ENCODE results near the gene VMP1. TPM values are rescaled to one million over a fixed set of nuclear protein-coding genes. Genes with fewer than 3 reads are reported as not detected.
A peak's percentile ranks its signal among the peaks of the same experiment; 100 is the strongest.
"Not testable (repeated sequence)": the region's sequence is repeated elsewhere in the genome, so short reads cannot be mapped to it uniquely, and the experiment has no call there.

Gene VMP1
- total RNA-seq, 1 experiment from 2014 or later = 69.4 TPM

DNA sequence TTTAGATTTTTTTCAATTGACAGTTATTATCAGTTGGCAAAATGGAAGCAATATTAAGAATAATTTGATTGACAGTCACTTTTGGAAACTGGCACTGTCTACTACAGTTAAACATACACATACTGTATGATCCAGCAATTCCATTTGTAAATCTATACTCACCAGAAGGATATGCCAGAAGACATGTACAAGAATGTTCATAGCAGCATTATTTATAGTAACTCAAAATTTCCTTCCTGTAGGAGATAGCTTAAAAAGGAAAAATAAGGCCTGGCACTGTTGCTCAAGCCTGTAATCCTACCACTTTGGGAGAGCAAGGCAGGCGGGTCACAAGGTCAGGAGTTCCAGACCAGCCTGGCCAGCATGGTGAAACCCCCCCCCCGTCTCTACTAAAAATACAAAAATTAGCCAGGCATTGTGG is 89.3 kb downstream of the VMP1 start:
- no peaks in the 10 kb centered on the region for H3K9me2 ChIP-seq (replicated peaks; ENCODE audit: insufficient read depth, low read length)
- no peak overlapping the region for H3K4me3 ChIP-seq (ENCODE audit: low read length)
- H2AFZ ChIP-seq (ENCODE audit: low read length) = no peak overlapping the region
- H4K20me1 ChIP-seq (ENCODE audit: insufficient read depth, low read depth, low read length) = no peaks in the 10 kb centered on the region
- peaks cover 4% of the 10 kb centered on the region; the same call in 1 of the 2 replicates for H3K36me3 ChIP-seq (ENCODE audit: insufficient read depth, low read length)
- H3K27me3 ChIP-seq (ENCODE audit: low read length) = no peaks in the 10 kb centered on the region
- 0 out of 2 replicates have a peak, but pooled peaks cover 3% of the 10 kb centered on the region for H3K79me2 ChIP-seq (ENCODE audit: low read length)
- no peak overlapping the region for H3K4me2 ChIP-seq (ENCODE audit: low read depth, low read length, poor library complexity, severe bottlenecking)
- no peak overlapping the region for H3K27ac ChIP-seq (ENCODE audit: low read length)
- no peaks in the 10 kb centered on the region for H3K4me1 ChIP-seq (ENCODE audit: low read length)
- no peaks in the 10 kb centered on the region for H3K9me3 ChIP-seq (ENCODE audit: low read length)
- no peak overlapping the region for H3K9ac ChIP-seq (ENCODE audit: low read length)
- DNase-seq = peak; percentile 12

DNA sequence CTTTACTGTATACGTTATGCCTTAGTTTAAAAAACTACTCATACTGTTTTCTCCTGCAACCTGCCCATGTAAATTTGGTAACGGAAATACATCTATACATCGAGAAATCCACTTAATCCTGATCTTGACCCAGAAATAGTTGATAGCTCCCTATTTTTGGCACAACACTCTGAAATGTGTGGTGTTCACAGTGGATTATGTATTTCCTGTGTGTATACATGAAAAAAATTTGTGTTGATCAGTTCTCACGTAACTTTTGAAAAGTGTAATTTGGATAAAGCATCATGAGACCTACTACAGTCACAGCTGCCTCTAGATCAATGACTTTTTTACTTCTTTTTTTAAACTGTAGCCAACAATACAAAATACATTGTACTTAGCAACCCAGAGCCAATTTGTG is 90.7 kb downstream of the VMP1 start:
- peak; percentile 29 for DNase-seq
- no peak overlapping the region for H3K4me2 ChIP-seq (ENCODE audit: low read depth, low read length, poor library complexity, severe bottlenecking)
- H4K20me1 ChIP-seq (ENCODE audit: insufficient read depth, low read depth, low read length) = no peaks in the 10 kb centered on the region
- no peaks in the 10 kb centered on the region for H3K27me3 ChIP-seq (ENCODE audit: low read length)
- no peak overlapping the region for H2AFZ ChIP-seq (ENCODE audit: low read length)
- H3K9me3 ChIP-seq (ENCODE audit: low read length) = no peaks in the 10 kb centered on the region
- peaks cover 2% of the 10 kb centered on the region for H3K4me1 ChIP-seq (ENCODE audit: low read length)
- no peak overlapping the region for H3K9ac ChIP-seq (ENCODE audit: low read length)
- 0 out of 2 replicates have a peak, but pooled peaks cover 3% of the 10 kb centered on the region for H3K79me2 ChIP-seq (ENCODE audit: low read length)
- H3K36me3 ChIP-seq (ENCODE audit: insufficient read depth, low read length) = peaks cover 4% of the 10 kb centered on the region; the same call in 1 of the 2 replicates
- H3K27ac ChIP-seq (ENCODE audit: low read length) = no peak overlapping the region
- H3K4me3 ChIP-seq (ENCODE audit: low read length) = no peak overlapping the region
- no peaks in the 10 kb centered on the region for H3K9me2 ChIP-seq (replicated peaks; ENCODE audit: insufficient read depth, low read length)

DNA sequence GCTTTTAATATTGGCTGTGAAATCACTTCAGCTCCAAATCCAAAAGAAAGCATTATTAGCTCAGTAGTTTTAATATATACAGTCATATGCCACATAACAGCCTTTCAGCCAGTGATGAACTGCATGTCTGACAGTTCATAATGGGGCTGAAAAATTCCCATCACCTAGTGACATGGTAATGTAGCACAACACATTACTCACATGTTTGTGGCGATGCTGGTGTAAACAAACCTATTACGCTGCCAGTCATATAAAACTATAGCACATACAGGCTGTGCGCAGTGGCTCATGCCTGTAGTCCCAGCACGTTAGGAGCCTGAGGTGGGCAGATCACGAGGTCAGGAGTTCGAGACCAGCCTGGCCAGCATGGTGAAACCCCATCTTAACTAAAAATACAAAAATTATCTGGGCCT is 93.1 kb downstream of the VMP1 start:
- H3K4me3 ChIP-seq (ENCODE audit: low read length) = no peak overlapping the region
- H3K9ac ChIP-seq (ENCODE audit: low read length) = no peak overlapping the region
- H3K4me1 ChIP-seq (ENCODE audit: low read length) = peaks cover 25% of the 10 kb centered on the region
- no peak overlapping the region for H3K27ac ChIP-seq (ENCODE audit: low read length)
- H3K4me2 ChIP-seq (ENCODE audit: low read depth, low read length, poor library complexity, severe bottlenecking) = no peak overlapping the region
- H4K20me1 ChIP-seq (ENCODE audit: insufficient read depth, low read depth, low read length) = no peaks in the 10 kb centered on the region
- no peak overlapping the region for H2AFZ ChIP-seq (ENCODE audit: low read length)
- H3K36me3 ChIP-seq (ENCODE audit: insufficient read depth, low read length) = no peaks in the 10 kb centered on the region
- H3K9me3 ChIP-seq (ENCODE audit: low read length) = no peaks in the 10 kb centered on the region
- H3K27me3 ChIP-seq (ENCODE audit: low read length) = no peaks in the 10 kb centered on the region
- H3K9me2 ChIP-seq (replicated peaks; ENCODE audit: insufficient read depth, low read length) = no peaks in the 10 kb centered on the region
- peak; percentile 4 for DNase-seq
- H3K79me2 ChIP-seq (ENCODE audit: low read length) = peaks cover 11% of the 10 kb centered on the region; the same call in 1 of the 2 replicates

DNA sequence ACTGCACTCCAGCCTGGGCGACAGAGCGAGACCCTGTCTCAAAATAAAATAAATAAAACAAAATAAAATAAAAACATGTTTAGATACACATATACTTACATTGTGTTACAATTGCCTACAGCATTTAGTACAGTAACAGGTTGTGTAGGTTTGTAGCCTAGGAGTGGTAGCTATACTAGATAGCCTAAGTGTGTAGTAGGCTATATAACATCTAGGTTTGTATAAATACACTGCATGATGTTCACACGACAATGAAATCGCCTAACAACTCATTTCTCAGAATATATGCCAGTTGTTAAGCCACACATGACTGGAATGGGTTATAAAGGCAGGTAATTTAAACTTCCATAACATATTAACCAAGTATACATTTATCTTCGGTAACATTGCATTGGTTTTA is 94.7 kb downstream of the VMP1 start:
- Histone ChIP-seq H3K4me2 (ENCODE audit: low read depth, low read length, poor library complexity, severe bottlenecking) (no peak overlapping the region), H3K4me3 (ENCODE audit: low read length) (no peak overlapping the region), H3K9ac (ENCODE audit: low read length) (no peak overlapping the region), H3K9me2 (replicated peaks; ENCODE audit: insufficient read depth, low read length) (no peaks in the 10 kb centered on the region), H3K9me3 (ENCODE audit: low read length) (no peaks in the 10 kb centered on the region), H2AFZ (ENCODE audit: low read length) (no peak overlapping the region), H3K27ac (ENCODE audit: low read length) (no peak overlapping the region), H3K27me3 (ENCODE audit: low read length) (no peaks in the 10 kb centered on the region), H3K79me2 (ENCODE audit: low read length) (peaks cover 12% of the 10 kb centered on the region), H3K4me1 (ENCODE audit: low read length) (peaks cover 28% of the 10 kb centered on the region), H4K20me1 (ENCODE audit: insufficient read depth, low read depth, low read length) (no peaks in the 10 kb centered on the region), H3K36me3 (ENCODE audit: insufficient read depth, low read length) (no peaks in the 10 kb centered on the region)
- peak; percentile 23 for DNase-seq

DNA sequence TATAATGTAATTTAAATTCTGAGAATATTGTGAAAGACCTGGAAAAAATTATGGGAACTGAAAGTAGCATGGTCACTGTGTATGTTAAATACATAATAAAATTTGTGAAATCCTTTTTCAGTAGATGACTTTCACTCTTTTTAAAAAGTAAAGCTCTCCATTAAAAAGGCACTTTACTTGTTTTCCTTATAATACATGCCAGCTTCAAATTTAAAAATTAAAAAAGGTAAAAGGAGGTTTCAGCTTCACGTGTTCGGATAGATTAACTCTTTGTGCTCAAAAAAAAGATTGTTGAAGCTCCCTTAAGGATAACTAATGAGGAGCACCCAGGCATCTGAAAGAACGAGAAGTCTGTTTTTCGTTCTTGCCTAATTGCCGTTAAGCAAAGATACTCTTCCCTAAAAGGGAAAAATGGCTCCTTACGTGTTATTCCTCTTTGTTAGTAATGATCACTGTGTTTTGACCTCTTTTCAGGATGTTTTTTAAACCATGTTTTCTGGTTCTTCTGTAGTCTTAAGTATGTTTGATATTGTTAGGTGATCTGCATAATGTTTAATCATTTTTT is 97.5 kb downstream of the VMP1 start:
- H3K4me2 ChIP-seq (ENCODE audit: low read depth, low read length, poor library complexity, severe bottlenecking) = peak overlapping the region; percentile 71
- no peaks in the 10 kb centered on the region for H3K27me3 ChIP-seq (ENCODE audit: low read length)
- H3K79me2 ChIP-seq (ENCODE audit: low read length) = peaks cover 12% of the 10 kb centered on the region
- H3K4me3 ChIP-seq (ENCODE audit: low read length) = peak overlapping the region; percentile 45
- no peaks in the 10 kb centered on the region for H3K36me3 ChIP-seq (ENCODE audit: insufficient read depth, low read length)
- H3K9ac ChIP-seq (ENCODE audit: low read length) = peak overlapping the region; percentile 43
- peak overlapping the region; percentile 52 for H2AFZ ChIP-seq (ENCODE audit: low read length)
- H3K27ac ChIP-seq (ENCODE audit: low read length) = peak overlapping the region; percentile 81
- H3K9me3 ChIP-seq (ENCODE audit: low read length) = no peaks in the 10 kb centered on the region
- H3K9me2 ChIP-seq (replicated peaks; ENCODE audit: insufficient read depth, low read length) = no peaks in the 10 kb centered on the region
- peaks cover 28% of the 10 kb centered on the region for H3K4me1 ChIP-seq (ENCODE audit: low read length)
- H4K20me1 ChIP-seq (ENCODE audit: insufficient read depth, low read depth, low read length) = no peaks in the 10 kb centered on the region
- DNase-seq = peak; percentile 75

DNA sequence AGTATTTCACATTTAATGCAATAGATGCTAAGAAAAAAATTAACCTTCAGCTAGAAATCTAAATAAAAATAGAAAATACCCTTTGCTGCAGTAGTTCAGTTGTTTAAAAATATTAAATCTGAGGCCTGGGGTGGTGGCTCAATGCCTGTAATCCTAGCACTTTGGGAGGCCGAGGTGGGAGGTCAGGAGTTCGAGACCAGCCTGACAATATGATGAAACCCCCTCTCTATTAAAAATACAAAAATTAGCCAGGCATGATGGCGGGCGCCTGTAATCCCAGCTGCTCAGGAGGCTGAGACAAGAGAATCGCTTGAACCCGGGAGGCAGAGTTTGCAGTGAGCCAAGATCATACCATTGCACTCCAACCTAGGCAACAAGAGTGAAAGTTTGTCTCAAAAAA is 98.9 kb downstream of the VMP1 start:
- not testable (repeated sequence) for H3K27ac ChIP-seq (ENCODE audit: low read length); H3K36me3 ChIP-seq (ENCODE audit: insufficient read depth, low read length); H3K4me2 ChIP-seq (ENCODE audit: low read depth, low read length, poor library complexity, severe bottlenecking); H3K27me3 ChIP-seq (ENCODE audit: low read length); H3K9me2 ChIP-seq (replicated peaks; ENCODE audit: insufficient read depth, low read length); H4K20me1 ChIP-seq (ENCODE audit: insufficient read depth, low read depth, low read length); H3K4me3 ChIP-seq (ENCODE audit: low read length); H2AFZ ChIP-seq (ENCODE audit: low read length); H3K9me3 ChIP-seq (ENCODE audit: low read length); H3K9ac ChIP-seq (ENCODE audit: low read length)
- peaks cover 12% of the 10 kb centered on the region for H3K79me2 ChIP-seq (ENCODE audit: low read length)
- peaks cover 28% of the 10 kb centered on the region for H3K4me1 ChIP-seq (ENCODE audit: low read length)
- peak; percentile 34 for DNase-seq

DNA sequence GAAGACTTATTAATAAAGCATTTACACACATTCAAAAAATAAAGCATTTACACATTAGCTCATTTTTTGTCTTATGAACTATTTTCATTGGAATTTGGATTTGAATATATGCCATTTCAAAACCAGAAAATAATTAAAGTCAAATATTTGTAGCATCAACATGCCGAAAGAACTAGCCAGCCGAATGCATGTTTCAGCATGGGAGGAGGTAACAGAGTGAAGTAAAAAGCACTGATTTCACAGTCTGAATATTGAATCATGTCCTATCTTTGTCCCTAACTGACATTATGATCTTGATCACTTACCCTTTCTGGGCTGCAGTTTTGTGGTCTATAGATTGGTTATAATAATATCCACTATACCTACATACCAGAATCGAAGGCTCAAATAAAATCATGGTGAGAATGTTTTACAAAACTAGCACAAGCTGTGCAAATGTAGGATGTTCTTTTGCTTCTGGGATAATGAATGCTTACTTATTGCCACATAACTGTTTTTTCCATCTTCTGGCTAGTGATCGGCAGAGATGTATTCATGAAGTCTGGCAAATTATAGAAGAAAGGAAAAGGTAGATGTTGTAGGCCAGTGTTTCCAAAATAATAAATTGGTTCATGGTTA is 100.5 kb downstream of the VMP1 start:
- Histone ChIP-seq H4K20me1 (ENCODE audit: insufficient read depth, low read depth, low read length) (no peaks in the 10 kb centered on the region), H3K27me3 (ENCODE audit: low read length) (no peaks in the 10 kb centered on the region), H3K36me3 (ENCODE audit: insufficient read depth, low read length) (peaks cover 7% of the 10 kb centered on the region; the same call in 1 of the 2 replicates), H2AFZ (ENCODE audit: low read length) (no peak overlapping the region), H3K4me2 (ENCODE audit: low read depth, low read length, poor library complexity, severe bottlenecking) (no peak overlapping the region), H3K9ac (ENCODE audit: low read length) (no peak overlapping the region), H3K4me1 (ENCODE audit: low read length) (peaks cover 27% of the 10 kb centered on the region), H3K9me3 (ENCODE audit: low read length) (no peaks in the 10 kb centered on the region), H3K9me2 (replicated peaks; ENCODE audit: insufficient read depth, low read length) (no peaks in the 10 kb centered on the region), H3K4me3 (ENCODE audit: low read length) (no peak overlapping the region), H3K27ac (ENCODE audit: low read length) (no peak overlapping the region), H3K79me2 (ENCODE audit: low read length) (peaks cover 12% of the 10 kb centered on the region)
- peak; percentile 36 for DNase-seq

DNA sequence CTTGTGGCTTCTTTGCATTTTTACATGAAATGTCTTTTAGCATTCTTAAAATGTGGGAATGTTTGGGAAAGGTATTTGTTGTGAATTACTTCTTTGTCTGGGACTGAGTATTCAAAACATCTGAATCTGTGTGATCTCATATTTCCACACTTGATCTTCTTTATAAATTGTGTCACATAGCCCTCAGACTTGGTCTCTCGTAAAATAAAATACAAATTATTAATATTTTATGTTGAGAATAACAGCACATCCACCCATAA is 103.4 kb downstream of the VMP1 start:
- Histone ChIP-seq H4K20me1 (ENCODE audit: insufficient read depth, low read depth, low read length) (no peaks in the 10 kb centered on the region), H3K27ac (ENCODE audit: low read length) (no peak overlapping the region), H3K79me2 (ENCODE audit: low read length) (peaks cover under 1% of the 10 kb centered on the region), H3K9me3 (ENCODE audit: low read length) (no peaks in the 10 kb centered on the region), H3K4me2 (ENCODE audit: low read depth, low read length, poor library complexity, severe bottlenecking) (no peak overlapping the region), H3K4me3 (ENCODE audit: low read length) (no peak overlapping the region), H3K9ac (ENCODE audit: low read length) (no peak overlapping the region), H3K36me3 (ENCODE audit: insufficient read depth, low read length) (peaks cover 7% of the 10 kb centered on the region; the same call in 1 of the 2 replicates), H3K4me1 (ENCODE audit: low read length) (peaks cover 6% of the 10 kb centered on the region; the same call in 1 of the 2 replicates), H2AFZ (ENCODE audit: low read length) (no peak overlapping the region), H3K27me3 (ENCODE audit: low read length) (no peaks in the 10 kb centered on the region), H3K9me2 (replicated peaks; ENCODE audit: insufficient read depth, low read length) (no peaks in the 10 kb centered on the region)
- DNase-seq = peak; percentile 20
